Activated T-cell treated with anti-CD3 and anti-CD28 coated beads, Interleukin-2, amount 50 U/mL, for 1 hour (primary cell): ENCODE measurements around the gene TEAD3.
"Not testable (repeated sequence)": the region's sequence is repeated elsewhere in the genome, so short reads cannot be mapped to it uniquely, and the experiment has no call there.

ENCODE experiments used
- DNase-seq: peaks from one replicate; pipeline ENCODE4 v3.0.0-alpha.2; 2020

Gene TEAD3

DNA sequence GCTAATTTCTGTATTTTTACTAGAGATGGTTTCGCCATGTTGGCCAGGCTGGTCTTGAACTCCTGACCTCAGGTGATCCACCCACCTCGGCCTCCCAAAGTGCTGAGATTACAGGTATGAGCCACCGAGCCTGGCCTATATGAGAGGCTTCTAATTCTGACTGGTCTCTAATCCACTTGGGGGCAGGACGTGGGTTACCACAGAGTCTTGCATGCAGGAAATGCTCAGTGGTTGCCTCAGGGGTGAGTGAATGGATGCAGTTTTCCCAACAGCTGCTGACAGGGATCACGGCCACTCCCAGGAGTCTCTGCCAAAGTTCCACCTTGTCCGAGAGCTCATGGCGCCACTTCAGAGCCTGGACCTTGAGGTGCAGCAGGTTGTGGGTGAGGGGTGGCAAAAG is 51.2 kb downstream of the TEAD3 start:
- DNase-seq = no peak

DNA sequence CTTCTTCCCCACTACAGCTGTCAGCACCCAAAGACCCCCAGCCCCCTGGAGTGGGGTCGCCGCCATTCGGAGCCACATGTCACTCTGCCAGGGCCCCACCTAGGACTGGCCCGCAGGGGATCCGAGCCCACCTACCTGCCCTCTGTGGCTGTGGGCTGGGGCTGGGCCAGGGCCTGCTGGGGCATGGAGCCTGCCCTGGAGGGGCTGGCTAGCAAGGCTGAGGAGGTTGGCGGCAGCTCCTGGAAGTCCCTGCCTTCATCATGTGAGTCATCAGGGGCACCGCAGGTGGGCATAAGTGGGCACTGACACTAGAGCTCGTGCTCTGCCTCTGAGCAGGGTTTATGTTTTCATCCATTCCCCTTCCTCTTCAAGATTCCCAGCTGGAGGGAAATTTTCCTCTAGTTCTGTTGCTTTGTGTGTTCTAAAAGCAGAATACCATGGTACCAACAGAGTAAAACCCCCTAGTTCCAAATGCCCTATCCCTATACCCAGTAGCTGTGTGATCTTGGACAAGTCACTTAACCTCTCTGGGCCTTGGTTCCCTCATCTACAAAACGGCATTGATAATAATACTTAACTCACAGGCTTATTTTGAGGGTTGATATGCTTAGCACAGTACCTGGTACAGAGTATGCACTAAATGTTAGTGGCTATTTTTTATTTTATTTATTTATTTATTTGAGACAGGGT is 53.4 kb downstream of the TEAD3 start:
- no peak for DNase-seq

DNA sequence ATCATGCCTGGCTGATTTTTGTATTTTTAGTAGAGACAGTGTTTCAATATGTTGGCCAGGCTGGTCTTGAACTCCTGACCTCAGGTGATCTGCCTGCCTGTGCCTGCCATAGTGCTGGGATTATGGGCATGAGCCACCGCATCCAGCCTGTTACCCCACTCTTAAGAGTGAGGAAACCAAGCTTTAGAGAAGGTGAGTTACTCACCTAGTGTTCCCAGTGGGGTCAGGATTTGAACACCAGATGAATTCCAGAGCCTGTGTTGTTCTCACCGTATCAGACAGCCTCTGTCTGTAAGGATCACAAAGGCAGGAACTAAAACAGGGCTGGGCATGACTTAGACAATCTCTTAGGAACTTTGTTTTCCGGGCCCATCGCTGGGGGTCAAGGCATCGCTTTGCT is 54.2 kb downstream of the TEAD3 start:
- DNase-seq = no peak

DNA sequence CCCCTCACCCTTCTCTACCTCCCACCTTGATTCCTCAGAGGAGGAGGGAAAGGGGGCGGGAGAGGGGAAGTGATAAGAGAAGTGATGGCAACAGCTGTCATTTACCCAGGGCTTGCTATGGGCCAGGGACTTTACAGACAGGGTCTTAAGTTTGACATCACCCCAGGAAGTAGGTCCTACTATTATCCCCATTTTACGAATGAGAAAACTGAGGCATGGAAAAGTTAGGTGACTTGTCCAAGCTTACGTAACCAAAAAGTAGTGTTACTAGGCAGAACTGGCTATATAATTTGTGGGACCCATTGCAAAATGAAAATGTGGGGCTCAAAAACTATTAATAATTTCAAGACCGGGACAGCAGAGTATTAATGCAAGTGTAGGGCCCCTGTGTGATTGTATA is 55.2 kb downstream of the TEAD3 start:
- DNase-seq = no peak

DNA sequence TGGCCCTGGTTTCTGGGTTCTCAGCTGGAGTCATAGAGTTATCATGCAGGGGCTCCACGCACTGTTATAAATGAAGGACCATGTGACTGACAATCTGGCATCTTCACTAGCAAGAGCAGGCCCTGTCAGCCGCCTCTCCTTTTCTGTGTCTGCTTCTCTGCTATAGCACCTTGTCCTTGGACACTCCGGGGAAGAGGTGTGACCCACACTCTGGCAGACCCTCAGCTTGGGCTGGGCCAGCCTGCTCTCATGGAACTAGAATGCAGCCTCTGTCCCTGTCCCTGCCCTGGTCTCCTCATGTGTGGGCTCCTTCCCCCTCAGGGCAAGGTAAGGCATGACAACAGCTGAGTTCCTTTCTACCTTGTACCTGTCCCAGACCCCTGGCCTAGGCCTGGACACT is 55.7 kb downstream of the TEAD3 start:
- no peak for DNase-seq

DNA sequence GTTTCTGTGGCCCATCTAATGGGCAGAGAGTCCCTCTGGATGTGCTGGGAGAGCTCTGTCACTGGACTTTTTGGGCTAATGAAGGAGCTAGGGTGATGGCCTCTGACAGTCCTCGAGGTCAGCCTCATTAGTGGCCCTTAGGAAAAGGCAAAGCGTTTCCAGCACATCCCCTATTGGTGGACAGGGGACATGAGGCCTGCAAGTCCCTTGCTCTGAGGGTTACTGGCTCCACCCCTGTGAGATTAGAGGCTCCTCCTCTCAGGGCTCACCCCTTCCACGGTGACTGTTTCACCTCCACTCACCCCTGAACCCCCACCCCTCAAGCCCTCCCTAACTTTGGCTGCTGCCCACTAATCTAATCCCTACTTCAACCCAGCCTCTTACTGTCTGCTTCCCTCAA is 57.6 kb downstream of the TEAD3 start:
- no peak for DNase-seq

DNA sequence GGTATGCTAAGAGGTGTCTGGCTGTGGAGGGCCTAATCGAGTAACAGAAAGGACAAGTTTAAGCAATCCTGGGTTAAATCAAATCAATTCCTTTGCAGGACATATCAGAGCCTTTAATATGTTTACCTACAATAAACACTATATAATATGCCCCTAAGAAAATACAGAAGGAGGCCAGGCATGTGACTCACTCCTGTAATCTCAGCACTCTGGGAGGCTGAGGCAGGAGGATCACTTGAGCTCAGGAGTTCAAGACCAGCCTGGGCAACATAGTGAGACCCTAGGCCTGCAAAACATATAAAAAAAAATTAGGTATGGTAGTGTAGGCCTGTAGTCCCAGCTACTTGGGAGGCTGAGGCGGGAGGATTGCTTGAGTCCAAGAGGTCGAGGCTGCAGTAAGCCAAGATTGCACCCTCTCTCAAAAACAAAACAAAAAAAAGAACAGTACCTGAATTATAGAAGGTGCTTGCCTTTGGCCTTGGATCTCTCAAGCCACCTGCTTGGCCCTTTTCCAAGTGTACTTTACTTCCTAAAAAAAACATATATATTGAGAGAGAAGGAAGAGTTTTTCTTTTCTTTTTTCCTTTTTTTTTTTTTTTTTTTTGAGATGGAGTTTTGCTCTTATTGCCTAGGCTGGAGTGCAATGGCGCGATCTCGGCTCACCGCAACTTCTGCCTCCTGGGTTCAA is 58.4 kb downstream of the TEAD3 start:
- not testable (repeated sequence) for DNase-seq

DNA sequence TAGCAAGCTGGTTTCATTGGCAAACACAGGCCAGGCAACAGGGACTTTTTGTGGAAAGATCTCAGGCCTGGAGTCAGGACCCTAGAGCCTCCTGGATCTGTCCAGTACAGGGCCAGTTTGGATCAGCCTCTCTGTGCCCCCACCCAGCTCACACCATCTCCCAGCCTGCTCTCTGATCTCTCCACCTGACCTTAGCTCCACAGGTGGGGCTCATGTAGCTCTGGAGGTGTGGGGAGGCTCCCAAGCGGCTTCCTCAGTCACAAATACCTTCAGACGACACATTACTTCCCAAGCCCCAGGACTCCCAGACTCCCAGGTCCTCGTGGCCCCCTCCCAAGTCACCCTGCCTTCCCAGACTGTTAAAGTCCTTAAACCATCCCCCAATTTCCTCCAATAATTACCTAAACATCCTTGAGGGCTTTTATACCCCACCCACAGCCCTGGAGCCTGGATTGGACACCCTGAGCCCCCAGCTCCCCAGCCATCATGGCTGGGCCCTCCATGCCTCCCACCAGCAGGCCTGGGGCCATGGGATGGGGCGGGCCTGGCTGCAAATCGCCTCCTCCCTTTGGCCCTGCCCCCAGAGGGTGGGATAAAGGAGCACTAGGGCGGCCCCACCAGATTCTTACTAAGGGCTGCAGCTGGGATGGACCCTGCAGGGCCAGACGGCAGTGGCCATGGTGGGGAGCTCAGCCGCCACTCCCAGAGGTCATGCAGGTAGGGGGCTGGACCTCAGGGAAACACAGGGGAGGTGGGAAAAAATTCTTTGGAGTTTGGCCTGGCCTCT is 60.6 kb downstream of the TEAD3 start:
- DNase-seq = no peak

DNA sequence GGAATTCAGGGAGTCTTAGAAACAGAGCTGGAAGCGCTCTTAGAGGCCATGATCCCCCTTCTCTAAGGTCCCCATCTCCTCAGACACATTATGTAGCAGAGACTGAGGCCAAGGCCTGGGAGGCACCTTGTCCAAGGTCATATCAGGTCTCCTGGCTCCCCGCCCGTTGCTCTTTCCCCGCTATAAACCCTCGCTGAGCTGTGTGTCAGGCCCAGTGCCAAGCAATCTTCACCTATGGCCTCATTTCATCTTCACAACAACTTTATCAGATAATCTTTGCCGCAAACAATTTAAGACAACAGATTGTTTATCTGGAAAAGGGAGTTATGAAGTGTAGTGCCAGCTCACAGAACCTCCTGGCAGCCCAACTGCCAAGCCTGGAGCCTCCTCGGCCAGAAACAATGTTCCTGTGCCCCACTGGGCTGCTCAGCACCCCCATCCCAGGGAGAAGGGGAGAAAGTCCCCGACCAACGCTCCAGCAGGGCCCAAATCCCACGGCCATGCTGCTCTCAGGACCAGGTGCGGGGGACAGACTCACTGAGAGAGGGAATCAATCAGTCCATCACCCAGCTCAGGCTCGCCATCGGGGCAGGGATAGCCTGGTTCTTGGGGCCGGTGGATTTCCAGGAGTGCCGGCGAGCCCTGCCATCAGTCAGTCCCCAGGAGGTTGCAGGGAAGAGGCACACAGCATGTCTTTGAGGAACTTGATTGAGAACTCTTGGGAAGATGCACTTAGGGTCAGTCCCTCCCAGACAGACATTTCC is 61.6 kb downstream of the TEAD3 start:
- no peak for DNase-seq

DNA sequence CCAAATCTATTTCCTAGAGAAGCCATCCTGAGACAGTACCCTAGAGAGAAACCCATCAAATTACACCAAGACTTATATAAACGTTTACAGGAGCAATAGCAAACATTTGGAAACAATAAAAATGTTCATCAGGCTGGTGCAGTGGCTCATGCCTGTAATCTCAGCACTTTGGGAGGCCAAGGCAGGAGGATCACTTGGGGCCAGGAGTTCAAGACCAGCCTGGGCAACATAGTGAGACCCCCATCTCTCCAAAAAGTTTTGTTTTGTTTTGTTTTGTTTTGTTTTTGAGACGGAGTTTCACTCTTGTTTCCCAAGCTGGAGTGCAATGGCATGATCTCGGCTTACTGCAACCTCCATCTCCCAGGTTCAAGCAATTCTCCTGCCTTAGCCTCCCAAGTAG is 64.2 kb downstream of the TEAD3 start:
- DNase-seq = not testable (repeated sequence)

DNA sequence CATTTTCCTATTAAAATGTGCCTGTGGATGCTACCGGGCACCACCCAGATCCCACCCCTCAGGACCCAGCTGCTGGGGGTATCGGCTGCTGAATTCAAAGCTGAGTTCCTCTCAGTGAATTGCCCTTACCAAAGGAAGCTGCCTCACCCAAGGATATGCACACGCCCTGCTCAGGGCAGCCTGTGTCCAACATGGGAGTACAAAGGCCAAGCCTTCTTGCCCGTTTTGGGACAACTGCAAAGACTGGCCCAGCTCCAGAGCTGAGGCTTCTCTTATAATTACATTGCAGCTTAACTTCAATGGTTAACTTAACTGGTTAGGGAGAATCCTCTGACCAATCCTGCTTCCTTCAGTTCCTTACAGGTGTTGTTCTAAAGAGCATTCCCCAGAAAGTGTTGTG is 64.6 kb downstream of the TEAD3 start:
- DNase-seq = no peak

DNA sequence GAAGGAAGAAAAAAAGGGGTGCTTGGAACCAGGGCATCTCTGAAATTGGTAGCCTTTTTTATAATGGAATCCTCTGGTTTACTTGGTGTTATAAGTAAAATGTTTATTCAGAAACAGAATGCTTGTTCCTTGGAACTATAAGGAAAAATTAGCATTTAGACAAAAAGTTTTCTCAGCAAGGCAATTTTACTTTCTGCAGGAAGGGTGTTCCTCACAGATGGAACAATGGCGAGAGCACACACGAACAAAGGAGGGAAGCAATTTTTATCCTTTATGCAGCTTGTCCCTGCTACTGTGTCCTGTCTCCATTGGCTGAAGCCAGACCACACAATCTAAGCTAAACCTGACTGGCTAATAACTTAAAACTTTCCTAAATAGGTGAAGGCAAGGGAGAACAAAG is 67.4 kb downstream of the TEAD3 start:
- DNase-seq = no peak

DNA sequence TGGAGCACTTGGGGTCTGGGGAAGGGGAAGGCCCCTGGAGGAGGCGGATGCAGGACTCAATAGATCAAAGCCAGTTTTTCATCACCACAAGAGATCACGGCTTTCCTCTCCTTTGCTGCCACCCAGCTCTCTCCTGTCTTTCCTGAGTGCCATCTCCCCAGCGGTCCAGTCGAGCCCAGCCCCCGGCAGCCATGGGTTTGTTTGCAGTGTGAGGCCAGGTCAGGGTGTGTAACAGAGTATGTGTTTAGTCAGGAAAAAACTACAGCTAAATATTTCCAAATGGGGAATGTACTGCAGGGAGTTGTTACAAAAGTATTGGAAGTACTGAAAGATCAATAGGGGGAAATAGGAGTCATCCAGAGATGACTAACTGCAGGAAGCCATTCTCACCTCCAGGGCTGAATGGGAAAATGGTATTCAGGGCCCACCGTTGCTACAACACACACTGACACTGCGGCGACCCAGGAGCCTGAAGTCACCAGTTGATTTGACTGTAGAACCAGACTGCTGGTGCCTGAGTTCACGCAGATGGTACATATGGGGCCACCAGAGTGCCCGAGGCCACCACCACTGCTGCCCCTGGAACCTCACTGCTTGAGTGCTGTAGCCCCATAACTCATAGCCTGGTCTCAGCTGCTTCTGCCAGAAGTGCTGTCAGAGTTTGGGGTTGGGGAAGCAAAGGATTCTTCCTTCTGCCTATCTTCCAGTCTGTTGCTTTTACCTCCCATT is 68.3 kb downstream of the TEAD3 start:
- no peak for DNase-seq

DNA sequence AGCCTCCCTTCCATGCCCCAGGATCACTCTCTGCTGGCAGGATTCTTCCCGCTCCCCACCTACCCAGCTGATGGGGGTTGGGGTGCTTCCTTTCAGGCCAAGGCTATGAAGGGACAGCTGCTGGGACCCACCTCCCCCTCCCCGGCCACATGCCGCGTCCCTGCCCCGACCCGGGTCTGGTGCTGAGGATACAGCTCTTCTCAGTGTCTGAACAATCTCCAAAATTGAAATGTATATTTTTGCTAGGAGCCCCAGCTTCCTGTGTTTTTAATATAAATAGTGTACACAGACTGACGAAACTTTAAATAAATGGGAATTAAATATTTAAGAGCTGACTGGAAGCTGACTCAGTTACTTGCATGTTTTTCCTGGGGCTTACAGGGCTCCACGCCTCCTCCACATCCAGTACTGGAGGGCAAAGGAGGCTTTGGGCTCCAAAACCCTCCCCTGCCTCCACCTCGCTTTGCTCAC is 69.0 kb downstream of the TEAD3 start:
- DNase-seq = no peak

DNA sequence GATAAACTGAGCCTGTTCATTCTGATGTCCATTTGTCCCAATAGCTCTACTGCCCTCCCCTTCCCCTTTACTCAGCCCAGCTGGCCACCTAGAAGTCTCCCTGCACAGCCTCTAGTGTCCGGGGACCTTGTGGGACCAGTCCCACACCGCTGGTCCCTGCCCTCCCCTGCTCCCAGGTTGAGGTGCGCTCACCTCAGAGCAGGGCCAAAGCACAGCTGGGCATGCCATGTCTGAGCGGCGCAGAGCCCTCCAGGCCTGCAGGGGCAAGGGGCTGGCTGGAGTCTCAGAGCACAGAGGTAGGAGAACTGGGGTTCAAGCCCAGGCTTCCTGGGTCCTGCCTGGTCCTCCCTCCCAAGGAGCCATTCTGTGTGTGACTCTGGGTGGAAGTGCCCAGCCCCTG is 69.4 kb downstream of the TEAD3 start:
- no peak for DNase-seq

DNA sequence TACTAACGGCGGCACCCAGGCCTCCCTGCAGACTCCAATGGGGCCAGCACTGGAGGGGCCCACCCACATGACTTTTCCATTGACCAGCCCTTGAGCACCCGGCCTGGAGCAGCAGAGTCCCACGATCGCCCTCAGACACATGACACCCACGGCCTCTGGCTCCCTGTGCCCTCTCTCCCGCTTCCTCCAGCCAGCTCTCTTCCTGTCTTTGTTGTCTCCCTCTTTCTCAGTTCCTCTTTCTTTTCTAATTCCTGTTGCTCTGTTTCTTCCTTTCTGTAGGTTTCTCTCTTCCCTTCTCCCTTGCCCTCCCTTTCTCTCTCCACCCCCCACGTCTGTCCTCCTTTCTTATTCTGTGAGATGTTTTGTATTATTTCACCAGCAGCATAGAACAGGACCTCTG is 70.8 kb downstream of the TEAD3 start:
- DNase-seq = no peak

DNA sequence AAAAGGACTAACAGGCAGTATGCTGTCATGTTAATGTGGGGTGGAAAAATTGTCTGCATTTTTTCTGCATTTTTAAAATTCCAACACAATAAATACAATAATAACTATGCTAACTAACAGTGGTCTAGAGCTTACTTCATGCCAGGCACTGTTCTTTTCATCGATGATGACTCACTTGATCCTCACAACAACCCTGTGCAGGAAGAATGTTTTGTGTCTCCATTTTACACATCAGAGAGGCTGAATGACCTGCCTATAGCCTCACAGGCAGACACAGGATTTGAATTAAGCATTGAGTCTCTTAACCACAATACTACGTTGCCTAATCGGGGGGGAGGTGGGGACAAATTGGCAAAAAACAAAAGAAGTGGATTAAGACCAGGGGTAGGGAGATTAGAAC is 71.6 kb downstream of the TEAD3 start:
- no peak for DNase-seq
